OCI-LY7 (cell line): ENCODE data around the gene PITPNM3. TPM values are rescaled to one million over a fixed set of nuclear protein-coding genes. Genes with fewer than 3 reads are reported as not detected.

Experiments
- BruUV-seq: library from RNA; stranded (reverse); fragments of 400-500 nt; replicated peaks from 2 replicates; lab custom pipeline; 2021; lab: Mats Ljungman, UMichigan
- CTCF ChIA-PET: fragments of 300-600 bp; sonication (Branson Sonifier 250); formaldehyde crosslinking; loops from one replicate; lab custom pipeline; 2022; ENCODE audit warnings: antibody characterized with exemption; ENCODE audit not compliant: unreplicated experiment; lab: Charles Lee
- POLR2A ChIA-PET: fragments of 300-600 bp; sonication (Branson Sonifier 250); formaldehyde crosslinking; loops from one replicate; lab custom pipeline; 2022; ENCODE audit warnings: antibody characterized with exemption; lab: Charles Lee
- DNase-seq: peaks from one replicate; pipeline ENCODE4 v3.0.0-alpha.2; 2015; ENCODE audit warnings: low spot score
- H2AFZ ChIP-seq: fragments of 200-600 bp; sonication (generic), shearing (Covaris generic); 2 replicates; pipeline ENCODE4 v1.6.1; 2014; ENCODE audit warnings: mild to moderate bottlenecking, antibody characterized with exemption, low read length, moderate library complexity
- H3K27ac ChIP-seq: fragments of 200-600 bp; sonication (generic); 2 replicates; pipeline ENCODE4 v1.5.1; 2014; ENCODE audit warnings: mixed run types, low read depth, mild to moderate bottlenecking, moderate library complexity, low read length, inconsistent platforms; ENCODE audit not compliant: poor library complexity, severe bottlenecking
- H3K36me3 ChIP-seq: fragments of 200-600 bp; sonication (generic); 2 replicates; pipeline ENCODE4 v1.6.1; 2014; ENCODE audit warnings: mild to moderate bottlenecking, antibody characterized with exemption, low read length, moderate library complexity, mixed read lengths; ENCODE audit not compliant: insufficient read depth
- H3K4me1 ChIP-seq: fragments of 200-600 bp; sonication (generic); 2 replicates; pipeline ENCODE4 v1.5.1; 2014; ENCODE audit warnings: mild to moderate bottlenecking, low read length; ENCODE audit not compliant: insufficient read depth, poor library complexity, severe bottlenecking
- H3K4me2 ChIP-seq: fragments of 200-600 bp; sonication (generic); 2 replicates; pipeline ENCODE4 v1.6.1; 2014; ENCODE audit warnings: mild to moderate bottlenecking, low read length
- H3K4me3 ChIP-seq: fragments of 200-600 bp; sonication (generic); 2 replicates; pipeline ENCODE4 v1.5.1; 2014; ENCODE audit warnings: mild to moderate bottlenecking, low read depth, low read length; ENCODE audit not compliant: poor library complexity, severe bottlenecking
- H3K79me2 ChIP-seq: fragments of 200-600 bp; sonication (generic); 2 replicates; pipeline ENCODE4 v1.6.1; 2016; ENCODE audit warnings: low read depth, mild to moderate bottlenecking, low read length, moderate library complexity, mixed read lengths; ENCODE audit not compliant: insufficient read depth
- H3K9me2 ChIP-seq: fragments of 200-600 bp; sonication (generic); 2 replicates; pipeline ENCODE4 v1.6.1; 2016; ENCODE audit warnings: mild to moderate bottlenecking, low read length, mixed read lengths; ENCODE audit not compliant: insufficient read depth
- H3K9me3 ChIP-seq: fragments of 200-600 bp; sonication (generic); 2 replicates; pipeline ENCODE4 v1.6.1; 2014; ENCODE audit warnings: mild to moderate bottlenecking, mixed run types, low read length, mixed read lengths
- H4K20me1 ChIP-seq: fragments of 200-600 bp; sonication (generic); 2 replicates; pipeline ENCODE4 v1.6.1; 2014; ENCODE audit warnings: mild to moderate bottlenecking, antibody characterized with exemption, low read length, moderate library complexity, mixed read lengths; ENCODE audit not compliant: insufficient read depth
- EZH2phosphoT487 ChIP-seq: fragments of 200-600 bp; sonication (generic); IDR thresholded peaks from 2 replicates; pipeline ENCODE4 v1.6.1; 2018; ENCODE audit warnings: low read depth, borderline replicate concordance, mild to moderate bottlenecking, mixed run types, antibody characterized with exemption, low read length, moderate library complexity, mixed read lengths
- intact Hi-C: fragments of 100-400 bp; cut with micrococcal nuclease; formaldehyde crosslinking; loops from one replicate; pipeline ENCODE4 v1.10.0; 2022; ENCODE audit not compliant: unreplicated experiment
- total RNA-seq, 2 experiments: library from RNA; depleted of rRNA in 1 of 2; stranded (reverse); fragments of >200 nt in 1 of 2; shearing (Covaris generic) in 1 of 2; gene quantifications; 2 replicates each; pipeline ENCODE4 v1.2.3, GENCODE V29; 2014 to 2022
- TF ChIP-seq, protein P1 (sequence below): fragments of 200-600 bp; sonication (generic); conservative IDR thresholded peaks from 2 replicates; pipeline ENCODE4 v1.5.1; 2014; ENCODE audit warnings: mild to moderate bottlenecking, antibody characterized with exemption, low read length, moderate library complexity, mixed read lengths

Gene PITPNM3
- total RNA-seq, 2 experiments from 2014 or later, result 0.76 to 1.6 TPM

DNA sequence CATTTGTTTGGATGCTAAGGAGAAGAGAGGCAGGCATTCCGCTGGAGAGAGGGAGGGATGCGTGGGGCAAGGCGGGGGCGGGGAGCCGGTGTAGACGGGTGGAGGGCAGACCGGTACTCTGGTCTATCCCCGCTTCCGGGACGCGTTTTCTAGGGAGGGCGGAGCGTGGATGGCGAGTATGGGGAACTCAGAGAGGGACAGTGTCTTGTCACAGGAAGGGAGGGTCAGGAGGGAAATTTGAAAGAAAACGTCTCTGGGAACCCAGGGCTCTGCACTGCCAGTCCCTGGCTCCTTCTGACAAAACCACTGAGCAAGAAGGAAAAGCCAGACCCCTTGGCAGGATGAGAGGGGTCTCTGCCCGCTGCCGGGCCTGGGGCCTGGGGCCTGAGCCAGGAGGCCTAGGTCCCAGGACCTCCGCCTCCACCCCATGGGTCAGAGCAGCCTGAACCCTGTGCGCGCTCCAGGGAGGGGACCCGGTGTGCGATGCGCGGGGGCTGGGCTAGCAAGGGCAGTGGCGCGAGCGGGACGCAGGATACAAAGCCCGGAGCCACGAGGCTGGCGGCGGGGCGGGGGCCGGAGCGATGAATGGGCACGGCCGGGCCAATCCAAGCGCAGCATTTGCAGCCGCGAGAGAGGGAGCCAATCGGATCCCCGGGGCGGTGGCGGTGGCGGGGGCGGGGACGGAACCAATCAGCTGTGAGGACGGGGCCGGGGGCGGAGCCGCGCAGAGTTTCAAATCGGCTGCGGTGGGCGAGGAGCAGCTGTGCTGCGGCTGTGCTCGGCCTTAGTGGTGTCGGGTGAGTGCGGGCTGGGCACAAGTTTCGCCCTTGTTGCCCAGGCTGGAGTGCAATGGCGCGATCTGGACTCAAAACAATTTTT, 112.4 kb downstream of the PITPNM3 start, which contains the start of gene PIMREG:
Gene PIMREG, plus strand, starts transcription at position 764 of the 879 bp plus-strand sequence. CDS start 656 bp downstream, outside the sequence.
- Histone ChIP-seq H3K27ac (peak within 1 kb of the TSS; percentile 65), H2AFZ (peak within 1 kb of the TSS; percentile 73; the same call in 1 of the 2 replicates), H3K9me2 (no peaks in the 10 kb centered on the region), H3K4me1 (peaks cover 14% of the 10 kb centered on the region), H3K36me3 (no peaks in the 10 kb centered on the region), H3K9me3 (no peaks in the 10 kb centered on the region), H3K79me2 (no peaks in the 10 kb centered on the region), H3K4me3 (peak within 1 kb of the TSS; percentile 67), H3K4me2 (peak within 1 kb of the TSS; percentile 91), H4K20me1 (no peaks in the 10 kb centered on the region)
- ChIA-PET CTCF (interaction anchor here (0.6 kb wide), 1 partner anchor 953 kb away, joined by 6 read pairs; no protein-coding TSS in a partner anchor), POLR2A (interaction anchor here (0.6 to 1.0 kb wide), 2 partner anchors 11 to 155 kb away, joined by 3 to 6 read pairs; no protein-coding TSS in a partner anchor)
- BruUV-seq, result no TSS peak
- intact Hi-C loops, result no loop called here
- peak; percentile 95 for DNase-seq
- TF ChIP-seq, protein P1, sequence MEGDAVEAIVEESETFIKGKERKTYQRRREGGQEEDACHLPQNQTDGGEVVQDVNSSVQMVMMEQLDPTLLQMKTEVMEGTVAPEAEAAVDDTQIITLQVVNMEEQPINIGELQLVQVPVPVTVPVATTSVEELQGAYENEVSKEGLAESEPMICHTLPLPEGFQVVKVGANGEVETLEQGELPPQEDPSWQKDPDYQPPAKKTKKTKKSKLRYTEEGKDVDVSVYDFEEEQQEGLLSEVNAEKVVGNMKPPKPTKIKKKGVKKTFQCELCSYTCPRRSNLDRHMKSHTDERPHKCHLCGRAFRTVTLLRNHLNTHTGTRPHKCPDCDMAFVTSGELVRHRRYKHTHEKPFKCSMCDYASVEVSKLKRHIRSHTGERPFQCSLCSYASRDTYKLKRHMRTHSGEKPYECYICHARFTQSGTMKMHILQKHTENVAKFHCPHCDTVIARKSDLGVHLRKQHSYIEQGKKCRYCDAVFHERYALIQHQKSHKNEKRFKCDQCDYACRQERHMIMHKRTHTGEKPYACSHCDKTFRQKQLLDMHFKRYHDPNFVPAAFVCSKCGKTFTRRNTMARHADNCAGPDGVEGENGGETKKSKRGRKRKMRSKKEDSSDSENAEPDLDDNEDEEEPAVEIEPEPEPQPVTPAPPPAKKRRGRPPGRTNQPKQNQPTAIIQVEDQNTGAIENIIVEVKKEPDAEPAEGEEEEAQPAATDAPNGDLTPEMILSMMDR, result no peak
- TF ChIP-seq EZH2phosphoT487, result no peak

DNA sequence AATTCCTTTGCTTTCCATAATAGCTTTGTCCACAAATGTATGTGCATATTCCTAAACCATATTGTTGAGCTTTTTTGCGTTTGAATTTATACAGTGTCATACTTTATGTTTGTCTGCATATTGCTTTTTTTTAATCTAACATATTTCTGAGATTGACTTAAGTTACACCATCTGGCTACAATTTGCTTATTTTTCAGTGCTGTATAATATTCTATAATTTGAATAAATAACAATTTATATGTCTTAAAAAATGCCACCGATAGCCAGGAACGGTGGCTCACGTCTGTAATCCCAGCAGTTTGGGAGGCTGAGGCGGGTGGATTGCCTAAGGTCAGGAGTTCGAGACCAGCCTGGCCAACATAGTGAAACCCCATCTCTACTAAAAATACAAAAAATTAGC, 113.6 kb downstream of the PITPNM3 start:
- no TSS peak for BruUV-seq
- intact Hi-C loops, result no loop called here
- no peak overlapping the region for H2AFZ ChIP-seq
- ChIA-PET CTCF (interaction anchor here (0.6 kb wide), 1 partner anchor 791 kb away, joined by 3 read pairs; the partner anchor contains the start of gene DVL2), POLR2A (interaction anchor here (0.6 to 0.9 kb wide), 2 partner anchors 219 to 1217 kb away, joined by 4 read pairs; no protein-coding TSS in a partner anchor)
- no peak overlapping the region for H3K4me2 ChIP-seq
- peaks cover 20% of the 10 kb centered on the region for H3K4me1 ChIP-seq
- H4K20me1 ChIP-seq, result no peaks in the 10 kb centered on the region
- H3K36me3 ChIP-seq, result no peaks in the 10 kb centered on the region
- H3K9me2 ChIP-seq, result no peaks in the 10 kb centered on the region
- no peak overlapping the region for H3K4me3 ChIP-seq
- no peaks in the 10 kb centered on the region for H3K79me2 ChIP-seq
- H3K9me3 ChIP-seq, result no peaks in the 10 kb centered on the region
- DNase-seq, result no peak
- TF ChIP-seq EZH2phosphoT487, result no peak
- TF ChIP-seq, protein P1, result no peak
- H3K27ac ChIP-seq, result no peak overlapping the region
